Measurements from ENCODE around the gene SLC25A26.

GRCh38 chr3:66211779-66212178 is 9.0 kb upstream of the SLC25A26 start:
- TF ChIP-seq EZH2 (IDR thresholded peaks at IDR 0.05; ENCODE audit: low read length, missing control alignments) (no peak), CTCF (conservative IDR thresholded peaks at IDR 0.05 in 1 of 2, IDR thresholded peaks at IDR 0.05 in 1 of 2; ENCODE audit: low read depth in 1 of 2, low read length in 2 of 2) (no peak)
